ENCODE results near the gene PPP3CB.

Gene PPP3CB

DNA sequence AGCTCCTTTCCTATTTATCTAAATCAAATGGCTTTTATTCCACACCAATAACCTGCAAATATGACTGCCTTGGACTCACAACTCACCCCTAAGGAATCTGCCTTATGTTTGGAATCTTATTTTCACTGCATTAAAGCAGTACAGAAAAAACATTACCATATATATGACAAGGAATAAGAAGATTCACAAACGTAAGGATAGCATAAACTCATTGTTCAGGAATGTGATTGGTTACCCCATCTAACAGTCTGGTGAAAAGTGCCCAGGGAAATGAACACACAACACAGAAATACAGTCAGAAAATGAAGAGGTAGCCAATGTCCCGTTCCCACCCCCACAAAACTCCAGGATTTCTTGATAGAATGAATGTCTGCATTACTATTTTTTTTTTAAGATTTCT lies 2.0 kb downstream of the PPP3CB start:
- peak; percentile 75 for DNase-seq (ENCODE audit: low read depth)
- H3K4me3 ChIP-seq (ENCODE audit: control insufficient read depth, low read depth, low read length) = peak overlapping the region; percentile 84
- TF ChIP-seq, protein P1, sequence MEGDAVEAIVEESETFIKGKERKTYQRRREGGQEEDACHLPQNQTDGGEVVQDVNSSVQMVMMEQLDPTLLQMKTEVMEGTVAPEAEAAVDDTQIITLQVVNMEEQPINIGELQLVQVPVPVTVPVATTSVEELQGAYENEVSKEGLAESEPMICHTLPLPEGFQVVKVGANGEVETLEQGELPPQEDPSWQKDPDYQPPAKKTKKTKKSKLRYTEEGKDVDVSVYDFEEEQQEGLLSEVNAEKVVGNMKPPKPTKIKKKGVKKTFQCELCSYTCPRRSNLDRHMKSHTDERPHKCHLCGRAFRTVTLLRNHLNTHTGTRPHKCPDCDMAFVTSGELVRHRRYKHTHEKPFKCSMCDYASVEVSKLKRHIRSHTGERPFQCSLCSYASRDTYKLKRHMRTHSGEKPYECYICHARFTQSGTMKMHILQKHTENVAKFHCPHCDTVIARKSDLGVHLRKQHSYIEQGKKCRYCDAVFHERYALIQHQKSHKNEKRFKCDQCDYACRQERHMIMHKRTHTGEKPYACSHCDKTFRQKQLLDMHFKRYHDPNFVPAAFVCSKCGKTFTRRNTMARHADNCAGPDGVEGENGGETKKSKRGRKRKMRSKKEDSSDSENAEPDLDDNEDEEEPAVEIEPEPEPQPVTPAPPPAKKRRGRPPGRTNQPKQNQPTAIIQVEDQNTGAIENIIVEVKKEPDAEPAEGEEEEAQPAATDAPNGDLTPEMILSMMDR (conservative IDR thresholded peaks at IDR 0.05; ENCODE audit: control insufficient read depth, insufficient read depth, low read depth, low read length) = no peak

DNA sequence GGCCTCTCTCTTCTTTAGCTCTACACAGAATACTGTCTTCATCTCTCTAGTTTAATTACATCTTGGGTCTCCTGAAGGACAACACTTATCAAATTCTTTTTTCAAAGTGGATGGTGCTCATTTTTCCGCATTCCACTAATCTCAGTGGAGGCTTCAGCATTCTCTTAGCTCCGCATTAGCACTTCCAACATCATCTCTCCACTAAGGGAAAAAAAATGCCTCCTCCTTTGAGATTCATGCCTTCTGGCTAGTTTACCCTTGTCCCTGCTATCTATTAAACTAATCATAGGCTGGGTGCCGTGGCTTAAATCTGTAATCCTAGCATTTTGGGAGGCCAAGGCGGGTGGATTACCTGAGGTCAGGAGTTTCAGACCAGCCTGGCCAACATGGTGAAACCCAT lies 9.2 kb downstream of the PPP3CB start:
- no peak overlapping the region for H3K4me3 ChIP-seq (ENCODE audit: control insufficient read depth, low read depth, low read length)
- no peak for DNase-seq (ENCODE audit: low read depth)
- TF ChIP-seq, protein P1 (conservative IDR thresholded peaks at IDR 0.05; ENCODE audit: control insufficient read depth, insufficient read depth, low read depth, low read length) = no peak

DNA sequence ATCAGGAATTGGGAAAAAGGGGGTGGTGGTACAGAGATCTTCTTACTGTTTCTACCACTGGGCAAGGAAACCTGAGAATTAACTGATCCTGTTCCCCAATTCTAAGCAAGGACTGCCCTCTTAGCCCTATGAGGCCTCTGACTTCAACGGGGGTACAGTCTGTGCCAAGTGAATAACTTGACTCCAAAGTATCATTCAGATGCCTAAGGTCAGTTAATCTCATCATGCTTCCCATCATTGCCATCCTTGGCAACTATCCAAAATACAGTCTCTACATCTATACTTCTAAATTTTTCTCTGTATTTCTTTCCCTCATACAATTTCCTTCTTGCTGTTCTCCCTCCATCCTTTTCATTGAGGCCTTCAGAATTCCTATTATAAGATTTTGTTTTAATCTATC lies 10.5 kb downstream of the PPP3CB start:
- no peak overlapping the region for H3K4me3 ChIP-seq (ENCODE audit: control insufficient read depth, low read depth, low read length)
- TF ChIP-seq, protein P1 (conservative IDR thresholded peaks at IDR 0.05; ENCODE audit: control insufficient read depth, insufficient read depth, low read depth, low read length) = no peak
- no peak for DNase-seq (ENCODE audit: low read depth)

DNA sequence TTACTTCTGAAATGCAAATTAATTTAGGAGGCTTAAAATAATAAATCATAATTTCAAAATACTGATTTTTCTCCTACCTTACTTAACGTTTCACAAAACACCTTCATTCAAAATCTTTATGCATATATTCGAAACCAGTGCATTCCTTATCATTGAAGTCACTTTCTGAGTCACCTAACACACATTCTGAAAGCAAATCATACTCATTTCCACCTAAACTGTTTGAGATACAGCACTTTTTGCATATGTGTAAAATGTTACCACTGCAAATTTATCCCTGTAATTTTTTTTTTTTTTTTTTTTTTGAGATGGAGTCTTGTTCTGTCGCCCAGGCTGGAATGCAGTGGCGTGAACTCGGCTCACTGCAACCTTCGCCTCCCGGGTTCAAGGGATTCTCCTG lies 15.7 kb downstream of the PPP3CB start:
- peak; percentile 61 for DNase-seq (ENCODE audit: low read depth)
- TF ChIP-seq, protein P1 (conservative IDR thresholded peaks at IDR 0.05; ENCODE audit: control insufficient read depth, insufficient read depth, low read depth, low read length) = no peak
- H3K4me3 ChIP-seq (ENCODE audit: control insufficient read depth, low read depth, low read length) = no peak overlapping the region

DNA sequence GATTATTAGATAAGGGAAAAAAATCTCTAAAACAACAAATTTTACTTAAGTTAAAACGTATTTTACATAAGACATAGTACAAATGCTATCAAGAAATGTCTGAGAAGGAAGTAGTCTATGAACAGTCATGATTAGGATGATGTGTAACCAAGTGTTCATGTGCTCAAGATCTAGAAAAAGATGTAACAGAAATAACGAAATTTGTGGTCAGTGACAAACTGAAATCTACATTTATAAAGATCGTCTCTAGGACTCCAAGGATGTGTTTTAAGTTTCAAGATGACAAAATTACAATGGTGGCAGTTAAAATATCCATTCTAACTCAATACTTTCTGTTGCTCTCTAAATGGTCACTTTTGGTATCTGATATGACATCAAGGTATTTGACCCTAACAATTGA lies 17.2 kb downstream of the PPP3CB start:
- no peak for DNase-seq (ENCODE audit: low read depth)
- TF ChIP-seq, protein P1 (conservative IDR thresholded peaks at IDR 0.05; ENCODE audit: control insufficient read depth, insufficient read depth, low read depth, low read length) = no peak
- H3K4me3 ChIP-seq (ENCODE audit: control insufficient read depth, low read depth, low read length) = no peak overlapping the region

DNA sequence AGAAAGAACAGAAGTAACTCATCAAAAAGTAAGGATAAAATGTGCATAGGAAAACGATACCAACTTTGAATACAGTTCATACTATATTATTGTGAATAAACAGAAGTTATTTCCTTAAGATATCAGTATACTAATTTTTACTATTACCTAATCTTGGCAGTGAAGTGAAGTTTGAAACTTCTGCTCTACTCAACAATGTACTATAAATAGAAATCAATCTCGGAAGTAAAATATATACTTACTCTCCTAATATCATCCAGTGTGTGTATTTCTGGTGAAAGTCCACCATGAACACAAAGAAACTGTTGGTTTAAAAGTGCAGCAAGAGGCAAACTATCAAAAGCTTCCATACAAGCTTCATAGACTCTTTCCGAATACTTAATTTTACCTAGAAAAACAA lies 24.6 kb downstream of the PPP3CB start:
- no peak for DNase-seq (ENCODE audit: low read depth)
- TF ChIP-seq, protein P1 (conservative IDR thresholded peaks at IDR 0.05; ENCODE audit: control insufficient read depth, insufficient read depth, low read depth, low read length) = no peak
- no peak overlapping the region for H3K4me3 ChIP-seq (ENCODE audit: control insufficient read depth, low read depth, low read length)

DNA sequence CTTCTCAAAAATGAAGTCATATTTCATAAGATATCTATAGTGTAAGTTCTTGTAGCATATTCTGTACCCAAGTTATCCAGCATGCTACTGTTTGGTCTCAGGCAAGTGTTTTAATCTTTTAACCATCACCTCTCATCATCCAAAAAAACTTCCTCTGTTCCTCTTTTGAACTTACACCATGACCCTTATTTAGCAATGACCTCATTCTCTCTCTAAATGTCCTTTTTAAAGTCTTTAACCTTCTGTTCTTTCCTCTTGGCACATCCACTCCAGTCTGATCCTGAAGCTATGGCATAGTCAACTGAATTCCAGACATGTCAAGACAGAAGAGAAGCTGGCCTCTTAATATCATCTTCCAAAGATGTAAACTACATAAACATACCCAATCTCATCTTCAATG lies 26.2 kb downstream of the PPP3CB start:
- TF ChIP-seq, protein P1 (conservative IDR thresholded peaks at IDR 0.05; ENCODE audit: control insufficient read depth, insufficient read depth, low read depth, low read length) = no peak
- H3K4me3 ChIP-seq (ENCODE audit: control insufficient read depth, low read depth, low read length) = no peak overlapping the region
- DNase-seq (ENCODE audit: low read depth) = no peak
